ENCODE results near the gene ZNF366. TPM values are rescaled to one million over a fixed set of nuclear protein-coding genes. Genes with fewer than 3 reads are reported as not detected.

ZNF366 gene
- polyA plus RNA-seq, 3 donors = 0.05 to 1.2 (median 0.76) TPM

DNA sequence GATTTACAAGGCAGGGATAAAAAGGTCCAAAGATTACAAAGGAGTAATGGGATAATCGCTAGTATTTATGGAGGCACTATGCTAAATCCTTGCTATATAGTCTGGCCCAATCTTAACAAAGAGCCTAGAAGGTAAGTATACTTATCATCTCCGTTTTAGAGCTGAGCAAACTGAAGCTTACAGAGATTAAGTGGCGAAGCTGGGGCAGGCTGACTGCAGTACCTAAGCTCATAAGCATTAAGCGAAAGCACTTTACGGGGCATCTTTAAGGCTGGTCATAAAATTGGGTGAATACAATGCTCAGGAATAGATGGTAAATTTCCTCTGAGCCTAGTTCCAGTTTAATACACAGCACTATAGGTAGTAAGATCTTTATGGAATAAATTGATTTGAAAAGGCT, 30.0 kb upstream of the ZNF366 start:
- Histone ChIP-seq H3K4me2 (replicated peaks; ENCODE audit: extremely low read depth, low read length, poor library complexity, severe bottlenecking) (no peak overlapping the region), H4K20me1 (ENCODE audit: insufficient read depth, low read length) (no peaks in the 10 kb centered on the region), H3K27ac (ENCODE audit: low read depth in 1 of 2, low read length in 2 of 2) (no peak overlapping the region), H3K27me3 (ENCODE audit: control insufficient read depth in 2 of 2, insufficient read depth in 2 of 2, low read length in 2 of 2) (no peaks in the 10 kb centered on the region), H3K36me3 (replicated peaks in 1 of 2; ENCODE audit: control insufficient read depth in 1 of 2, insufficient read depth in 2 of 2, low read length in 2 of 2) (no peaks in the 10 kb centered on the region), H3K9me3 (replicated peaks in 1 of 2; ENCODE audit: control insufficient read depth in 1 of 2, insufficient read depth in 1 of 2, low read length in 2 of 2) (no peaks in the 10 kb centered on the region), H3K79me2 (ENCODE audit: insufficient read depth, low read length) (no peaks in the 10 kb centered on the region), H3K4me1 (ENCODE audit: control insufficient read depth in 1 of 2, insufficient read depth in 2 of 2, low read length in 2 of 2) (no peaks in the 10 kb centered on the region), H3K4me3 (replicated peaks in 1 of 3; ENCODE audit: low read depth in 2 of 3, low read length in 3 of 3) (no peak overlapping the region), H3K9ac (ENCODE audit: insufficient read depth, low read length, poor library complexity, severe bottlenecking) (no peak overlapping the region), H2AFZ (ENCODE audit: insufficient read depth, low read depth, low read length, poor library complexity, severe bottlenecking) (no peak overlapping the region)
- DNase-seq = no peak
- Mint-ChIP-seq H3K4me1 (no peaks in the 10 kb centered on the region), H3K27me3 (ENCODE audit: low read depth in 3 of 3) (peaks cover 2% of the 10 kb centered on the region in 3 donors), H3K4me3 (no peak overlapping the region), H3K36me3 (no peaks in the 10 kb centered on the region), H3K9me3 (peaks cover 0 to 6% (median 0%) of the 10 kb centered on the region in 7 donors), H3K27ac (no peak overlapping the region)
- intact Hi-C loops (cut with micrococcal nuclease) = no loop called here
- 100% methylated on average over 3 of the region's 5 CpGs for WGBS (ENCODE audit: insufficient coverage)
- TF ChIP-seq, protein P1, sequence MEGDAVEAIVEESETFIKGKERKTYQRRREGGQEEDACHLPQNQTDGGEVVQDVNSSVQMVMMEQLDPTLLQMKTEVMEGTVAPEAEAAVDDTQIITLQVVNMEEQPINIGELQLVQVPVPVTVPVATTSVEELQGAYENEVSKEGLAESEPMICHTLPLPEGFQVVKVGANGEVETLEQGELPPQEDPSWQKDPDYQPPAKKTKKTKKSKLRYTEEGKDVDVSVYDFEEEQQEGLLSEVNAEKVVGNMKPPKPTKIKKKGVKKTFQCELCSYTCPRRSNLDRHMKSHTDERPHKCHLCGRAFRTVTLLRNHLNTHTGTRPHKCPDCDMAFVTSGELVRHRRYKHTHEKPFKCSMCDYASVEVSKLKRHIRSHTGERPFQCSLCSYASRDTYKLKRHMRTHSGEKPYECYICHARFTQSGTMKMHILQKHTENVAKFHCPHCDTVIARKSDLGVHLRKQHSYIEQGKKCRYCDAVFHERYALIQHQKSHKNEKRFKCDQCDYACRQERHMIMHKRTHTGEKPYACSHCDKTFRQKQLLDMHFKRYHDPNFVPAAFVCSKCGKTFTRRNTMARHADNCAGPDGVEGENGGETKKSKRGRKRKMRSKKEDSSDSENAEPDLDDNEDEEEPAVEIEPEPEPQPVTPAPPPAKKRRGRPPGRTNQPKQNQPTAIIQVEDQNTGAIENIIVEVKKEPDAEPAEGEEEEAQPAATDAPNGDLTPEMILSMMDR (IDR thresholded peaks at IDR 0.05) = no peak

DNA sequence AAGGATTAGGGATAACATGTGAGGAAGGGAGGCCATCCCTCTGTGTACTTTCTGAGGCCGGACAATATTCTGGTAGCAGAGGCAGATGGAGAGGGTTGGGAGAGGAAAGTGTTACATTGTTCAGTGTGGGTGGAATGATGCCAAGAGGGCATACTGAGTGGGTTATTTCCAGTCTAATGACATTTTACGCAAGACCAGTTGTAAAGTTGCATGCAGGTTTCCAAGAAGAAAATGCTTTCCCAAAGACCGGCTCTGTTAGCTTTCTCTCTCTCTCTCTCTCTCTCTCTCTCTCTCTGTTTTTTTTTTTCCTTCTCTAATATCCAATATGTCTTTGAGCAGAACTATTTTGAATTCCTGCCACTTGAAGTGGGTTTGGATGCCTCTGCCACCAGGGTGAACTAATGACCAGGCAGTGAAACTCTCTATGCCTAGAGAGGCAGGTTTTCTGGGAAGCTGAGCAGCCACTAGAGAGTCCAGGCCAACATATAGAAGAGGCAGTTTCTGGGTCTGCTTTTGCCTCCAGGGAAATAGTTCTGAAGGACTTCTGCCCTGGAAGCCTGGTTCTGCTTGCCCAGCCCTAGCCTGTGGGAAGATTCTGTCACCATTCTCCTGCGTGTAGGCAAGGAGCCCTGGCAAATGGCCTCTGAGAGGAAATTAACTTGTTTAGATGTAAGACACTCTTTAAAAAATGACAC, 24.4 kb upstream of the ZNF366 start:
- H3K4me3 Mint-ChIP-seq = peak overlapping the region in 1 of 2 donors; percentile 16
- Histone ChIP-seq H3K79me2 (ENCODE audit: insufficient read depth, low read length) (no peaks in the 10 kb centered on the region), H3K9ac (ENCODE audit: insufficient read depth, low read length, poor library complexity, severe bottlenecking) (no peak overlapping the region), H3K4me2 (replicated peaks; ENCODE audit: extremely low read depth, low read length, poor library complexity, severe bottlenecking) (no peak overlapping the region), H3K36me3 (replicated peaks in 1 of 2; ENCODE audit: control insufficient read depth in 1 of 2, insufficient read depth in 2 of 2, low read length in 2 of 2) (no peaks in the 10 kb centered on the region), H3K4me1 (ENCODE audit: control insufficient read depth in 1 of 2, insufficient read depth in 2 of 2, low read length in 2 of 2) (peaks cover 1 to 2% of the 10 kb centered on the region in 2 donors), H3K27ac (ENCODE audit: low read depth in 1 of 2, low read length in 2 of 2) (no peak overlapping the region), H3K9me3 (replicated peaks in 1 of 2; ENCODE audit: control insufficient read depth in 1 of 2, insufficient read depth in 1 of 2, low read length in 2 of 2) (no peaks in the 10 kb centered on the region), H3K27me3 (ENCODE audit: control insufficient read depth in 2 of 2, insufficient read depth in 2 of 2, low read length in 2 of 2) (no peaks in the 10 kb centered on the region), H3K4me3 (replicated peaks in 1 of 3; ENCODE audit: low read depth in 2 of 3, low read length in 3 of 3) (no peak overlapping the region), H4K20me1 (ENCODE audit: insufficient read depth, low read length) (no peaks in the 10 kb centered on the region), H2AFZ (ENCODE audit: insufficient read depth, low read depth, low read length, poor library complexity, severe bottlenecking) (no peak overlapping the region)
- no peaks in the 10 kb centered on the region for H3K36me3 Mint-ChIP-seq
- peaks cover 0 to 6% (median 0%) of the 10 kb centered on the region in 7 donors for H3K9me3 Mint-ChIP-seq
- intact Hi-C loops (cut with micrococcal nuclease) = no loop called here
- H3K4me1 Mint-ChIP-seq = peaks cover 6% of the 10 kb centered on the region
- DNase-seq = no peak
- TF ChIP-seq, protein P1 (IDR thresholded peaks at IDR 0.05) = no peak
- H3K27me3 Mint-ChIP-seq (ENCODE audit: low read depth in 3 of 3) = peaks cover 0 to 5% (median 0%) of the 10 kb centered on the region in 3 donors
- no peak overlapping the region for H3K27ac Mint-ChIP-seq
- whole genome bisulfite sequencing (ENCODE audit: insufficient coverage) = 100% methylated on average over 2 of the region's 4 CpGs

Measured in CD14-positive monocyte (primary cell).